GM12878 (cell line): ENCODE results near the gene RGP1. TPM values are rescaled to one million over a fixed set of nuclear protein-coding genes. Genes with fewer than 3 reads are reported as not detected.
A peak's percentile ranks its signal among the peaks of the same experiment; 100 is the strongest.

Source experiments
- ATAC-seq: fragments of 200-7000 bp; cut with Tn5 transposase; 3 replicates; pipeline ENCODE4 v1.9.1; 2020; ENCODE audit warnings: mild to moderate bottlenecking, moderate library complexity
- BruUV-seq: library from RNA; stranded (reverse); fragments of 400-500 nt; replicated peaks from 2 replicates; lab custom pipeline; 2021; lab: Mats Ljungman, UMichigan
- CTCF ChIA-PET: fragments of 300-600 bp; sonication (Branson Sonifier 250); formaldehyde crosslinking; extraction: SDS; loops from one replicate; lab custom pipeline; 2021; ENCODE audit warnings: inconsistent platforms; lab: Yijun Ruan, JAX
- POLR2A ChIA-PET: fragments of 350-600 bp; formaldehyde crosslinking; extraction: SDS; loops from one replicate; lab custom pipeline; 2021; ENCODE audit warnings: inconsistent platforms; lab: Charles Lee
- RAD21 ChIA-PET: fragments of 300-600 bp; sonication (Branson Sonifier 250); formaldehyde crosslinking; loops from one replicate; lab custom pipeline; 2023; ENCODE audit warnings: antibody characterized with exemption; ENCODE audit not compliant: unreplicated experiment; lab: Charles Lee
- SMC1A ChIA-PET: fragments of 300-600 bp; sonication (Branson Sonifier 250); formaldehyde crosslinking; loops from one replicate; lab custom pipeline; 2023; ENCODE audit not compliant: unreplicated experiment, uncharacterized antibody; lab: Charles Lee
- DNase-seq: peaks from one replicate; pipeline ENCODE4 v3.0.0-alpha.2; 2011; ENCODE audit warnings: low read depth, low spot score
- FAIRE-seq: peaks from 3 replicates; lab custom pipeline; 2011; peaks lifted over from hg19 to GRCh38; lab: Jason Lieb, UNC
- H2AFZ ChIP-seq: 2 replicates; pipeline ENCODE4 v1.6.0; 2011; ENCODE audit warnings: low read depth, low read length, control low read depth; ENCODE audit not compliant: control insufficient read depth
- H3K27ac ChIP-seq: 2 replicates; pipeline ENCODE4 v1.5.1; 2011; ENCODE audit warnings: control low read depth; ENCODE audit not compliant: control insufficient read depth, insufficient read depth
- H3K27me3 ChIP-seq, 2 experiments: replicated peaks in 1 of 2; 2 replicates each; pipeline versions ENCODE4 v1.6.0 to v1.6.1; 2011; ENCODE audit warnings: low read length in 1 of 2; ENCODE audit not compliant: control insufficient read depth in 2 of 2, insufficient read depth in 2 of 2
- H3K36me3 ChIP-seq, 2 experiments: 2 replicates each; pipeline ENCODE4 v1.5.1; 2011; ENCODE audit warnings: low read length in 1 of 2; ENCODE audit not compliant: control insufficient read depth in 2 of 2, insufficient read depth in 2 of 2
- H3K4me1 ChIP-seq: 2 replicates; pipeline ENCODE4 v1.6.1; 2011; ENCODE audit warnings: mild to moderate bottlenecking, low read length, moderate library complexity, mixed read lengths; ENCODE audit not compliant: control insufficient read depth, insufficient read depth
- H3K4me2 ChIP-seq: 2 replicates; pipeline ENCODE4 v1.6.0; 2011; ENCODE audit warnings: control low read depth; ENCODE audit not compliant: control insufficient read depth, insufficient read depth
- H3K4me3 ChIP-seq: fragments of 200-600 bp; sonication (generic); 2 replicates; pipeline ENCODE4 v1.5.1; 2016
- H3K79me2 ChIP-seq: 2 replicates; pipeline ENCODE4 v1.6.0; 2011; ENCODE audit warnings: low read length; ENCODE audit not compliant: control insufficient read depth, insufficient read depth
- H3K9ac ChIP-seq: 2 replicates; pipeline ENCODE4 v1.8.0; 2011; ENCODE audit warnings: low read length, control low read depth, mixed read lengths; ENCODE audit not compliant: control insufficient read depth, insufficient read depth
- H3K9me3 ChIP-seq: replicated peaks from 3 replicates; pipeline ENCODE4 v1.5.1; 2011; ENCODE audit warnings: mild to moderate bottlenecking, low read length; ENCODE audit not compliant: control insufficient read depth, insufficient read depth
- H4K20me1 ChIP-seq: 2 replicates; pipeline ENCODE4 v1.6.0; 2011; ENCODE audit not compliant: control insufficient read depth, insufficient read depth
- CBX3 ChIP-seq: fragments of 200-600 bp; sonication (generic); IDR thresholded peaks from 2 replicates; pipeline ENCODE4 v1.6.1; 2016; ENCODE audit warnings: low read depth, borderline replicate concordance
- PML ChIP-seq: IDR thresholded peaks from 2 replicates; pipeline ENCODE4 v1.6.1; 2012; ENCODE audit warnings: low read length, inconsistent platforms
- ZBTB4 ChIP-seq: fragments of 450-650 bp; formaldehyde crosslinking; IDR thresholded peaks from 2 replicates; pipeline ENCODE4 v1.4.0; 2022; ENCODE audit warnings: mild to moderate bottlenecking, moderate library complexity
- ZNF217 ChIP-seq: fragments of 450-650 bp; IDR thresholded peaks from 2 replicates; pipeline ENCODE4 v1.6.1; 2017; ENCODE audit warnings: antibody characterized with exemption, mild to moderate bottlenecking
- WGBS: methylation state at CpG from one replicate; pipeline ENCODE4 v1.1.6; 2016; ENCODE audit warnings: low lambda C conversion rate; ENCODE audit not compliant: insufficient replicate concordance, insufficient coverage; ENCODE audit errors: missing lambda C conversion rate; 5-methylcytosine and 5-hydroxymethylcytosine counted together
- in situ Hi-C: fragments of 300-500 bp; cut with MboI; formaldehyde crosslinking; loops from 9 replicates; pipeline ENCODE4 v1.14.3; 2018; ENCODE audit warnings: mixed read lengths
- intact Hi-C: fragments of 100-400 bp; cut with micrococcal nuclease; formaldehyde crosslinking; loops from one replicate; pipeline ENCODE4 v1.14.2; 2022; ENCODE audit not compliant: unreplicated experiment
- polyA plus RNA-seq, 11 experiments: library from polyadenylated mRNA; depleted of rRNA in 4 of 11; unstranded in 6 of 11; stranded (reverse) in 5 of 11; fragments of >200 nt; fragmentation: Nextera tagmentation in 4 of 11; fragmentation: Illumina TruSeq in 1 of 11; extraction: Ambion mirVana in 4 of 11; extraction: Trizol in 1 of 11; gene quantifications; 1 replicate in 1 of 11; 2 replicates in 10 of 11; pipeline versions ENCODE4 v1.2.1 to v1.2.3, GENCODE V29; 2011 to 2016; ENCODE audit warnings: inconsistent platforms in 2 of 11, missing spikeins in 2 of 11, low read depth in 1 of 11
- total RNA-seq, 4 experiments: library from RNA; depleted of rRNA in 3 of 4; stranded (reverse); fragments of >200 nt in 3 of 4; fragmentation: Illumina TruSeq in 1 of 4; extraction: Trizol in 1 of 4; gene quantifications; 2 replicates each; pipeline versions ENCODE4 v1.2.1 to v1.2.3, GENCODE V29; 2013 to 2021
- TF ChIP-seq, protein P1 (sequence below): fragments of 450-650 bp; IDR thresholded peaks from 2 replicates; pipeline ENCODE4 v1.6.1; 2017; ENCODE audit warnings: borderline replicate concordance
- TF ChIP-seq, protein P2 (sequence below): fragments of 450-650 bp; IDR thresholded peaks from 2 replicates; pipeline ENCODE4 v1.6.1; 2018; ENCODE audit warnings: mild to moderate bottlenecking, low read depth, moderate library complexity; ENCODE audit not compliant: partially characterized antibody
- TF ChIP-seq, protein P3 (sequence below): fragments of 450-650 bp; formaldehyde crosslinking; IDR thresholded peaks from 2 replicates; pipeline ENCODE4 v1.5.0; 2022; ENCODE audit warnings: mild to moderate bottlenecking, missing genetic modification characterization
- TF ChIP-seq, protein P4 (sequence below): fragments of 450-650 bp; IDR thresholded peaks from 2 replicates; pipeline ENCODE4 v1.6.1; 2017; ENCODE audit warnings: mild to moderate bottlenecking

Gene RGP1
- total and polyA plus RNA-seq, 10 of the 15 experiments (the other 5 are each of a cell fraction or from before 2014, with no cell fraction given): 0.44 to 14.9 (median 7.4) TPM

- FAIRE-seq: no peak
- Histone ChIP-seq H3K4me2 (peak overlapping the region; percentile 99), H3K36me3 (peaks cover 13% of the 10 kb centered on the region in 2 experiments; a peak in 3 of 4 replicates), H3K9me3 (no peaks in the 10 kb centered on the region), H3K27me3 (no peaks in the 10 kb centered on the region), H4K20me1 (no peaks in the 10 kb centered on the region), H3K4me3 (peak overlapping the region; percentile 93), H3K79me2 (peaks cover 76% of the 10 kb centered on the region), H3K27ac (peak overlapping the region; percentile 92), H2AFZ (no peak overlapping the region), H3K9ac (peak overlapping the region; percentile 90), H3K4me1 (peaks cover 23% of the 10 kb centered on the region)
- ChIA-PET POLR2A (interaction anchor here (1.1 to 8.1 kb wide), 9 partner anchors 18 to 124 kb away, joined by 3 to 163 read pairs (median 14); partner anchors contain the start of genes ARHGEF39, CCDC107, GBA2 and HINT2), RAD21 (interaction anchor here (1.0 to 8.6 kb wide), 10 partner anchors 19 to 615 kb away, joined by 3 to 133 read pairs (median 26); partner anchors contain the start of genes ARHGEF39, CCDC107, CD72 and GBA2), CTCF (interaction anchor here (1.1 to 9.5 kb wide), 15 partner anchors 17 to 153 kb away, joined by 3 to 183 read pairs (median 20); partner anchors contain the start of genes ARHGEF39, CCDC107, GBA2 and HINT2), SMC1A (interaction anchor here (0.6 to 8.0 kb wide), 13 partner anchors 15 to 153 kb away, joined by 3 to 145 read pairs (median 10); partner anchors contain the start of genes ARHGEF39, CCDC107, GBA2 and HINT2)
- ATAC-seq: no peak
- BruUV-seq: no TSS peak
- intact Hi-C loops (loop anchor here (1.0 to 10.0 kb wide), 3 partner anchors 33 to 654 kb away; partner anchors contain the start of genes CCDC107, FANCG, RMRP and VCP), in situ Hi-C loops (loop anchor here (5.0 kb wide), 1 partner anchor 122 kb away; the partner anchor contains the start of gene TESK1)
- TF ChIP-seq CBX3 (no peak), ZNF217 (no peak), ZBTB4 (CRISPR knock-in tag) (no peak), PML (no peak)
- TF ChIP-seq, protein P1, sequence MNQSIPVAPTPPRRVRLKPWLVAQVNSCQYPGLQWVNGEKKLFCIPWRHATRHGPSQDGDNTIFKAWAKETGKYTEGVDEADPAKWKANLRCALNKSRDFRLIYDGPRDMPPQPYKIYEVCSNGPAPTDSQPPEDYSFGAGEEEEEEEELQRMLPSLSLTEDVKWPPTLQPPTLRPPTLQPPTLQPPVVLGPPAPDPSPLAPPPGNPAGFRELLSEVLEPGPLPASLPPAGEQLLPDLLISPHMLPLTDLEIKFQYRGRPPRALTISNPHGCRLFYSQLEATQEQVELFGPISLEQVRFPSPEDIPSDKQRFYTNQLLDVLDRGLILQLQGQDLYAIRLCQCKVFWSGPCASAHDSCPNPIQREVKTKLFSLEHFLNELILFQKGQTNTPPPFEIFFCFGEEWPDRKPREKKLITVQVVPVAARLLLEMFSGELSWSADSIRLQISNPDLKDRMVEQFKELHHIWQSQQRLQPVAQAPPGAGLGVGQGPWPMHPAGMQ: no peak
- TF ChIP-seq, protein P2, sequence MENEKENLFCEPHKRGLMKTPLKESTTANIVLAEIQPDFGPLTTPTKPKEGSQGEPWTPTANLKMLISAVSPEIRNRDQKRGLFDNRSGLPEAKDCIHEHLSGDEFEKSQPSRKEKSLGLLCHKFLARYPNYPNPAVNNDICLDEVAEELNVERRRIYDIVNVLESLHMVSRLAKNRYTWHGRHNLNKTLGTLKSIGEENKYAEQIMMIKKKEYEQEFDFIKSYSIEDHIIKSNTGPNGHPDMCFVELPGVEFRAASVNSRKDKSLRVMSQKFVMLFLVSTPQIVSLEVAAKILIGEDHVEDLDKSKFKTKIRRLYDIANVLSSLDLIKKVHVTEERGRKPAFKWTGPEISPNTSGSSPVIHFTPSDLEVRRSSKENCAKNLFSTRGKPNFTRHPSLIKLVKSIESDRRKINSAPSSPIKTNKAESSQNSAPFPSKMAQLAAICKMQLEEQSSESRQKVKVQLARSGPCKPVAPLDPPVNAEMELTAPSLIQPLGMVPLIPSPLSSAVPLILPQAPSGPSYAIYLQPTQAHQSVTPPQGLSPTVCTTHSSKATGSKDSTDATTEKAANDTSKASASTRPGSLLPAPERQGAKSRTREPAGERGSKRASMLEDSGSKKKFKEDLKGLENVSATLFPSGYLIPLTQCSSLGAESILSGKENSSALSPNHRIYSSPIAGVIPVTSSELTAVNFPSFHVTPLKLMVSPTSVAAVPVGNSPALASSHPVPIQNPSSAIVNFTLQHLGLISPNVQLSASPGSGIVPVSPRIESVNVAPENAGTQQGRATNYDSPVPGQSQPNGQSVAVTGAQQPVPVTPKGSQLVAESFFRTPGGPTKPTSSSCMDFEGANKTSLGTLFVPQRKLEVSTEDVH: no peak
- TF ChIP-seq, protein P3, sequence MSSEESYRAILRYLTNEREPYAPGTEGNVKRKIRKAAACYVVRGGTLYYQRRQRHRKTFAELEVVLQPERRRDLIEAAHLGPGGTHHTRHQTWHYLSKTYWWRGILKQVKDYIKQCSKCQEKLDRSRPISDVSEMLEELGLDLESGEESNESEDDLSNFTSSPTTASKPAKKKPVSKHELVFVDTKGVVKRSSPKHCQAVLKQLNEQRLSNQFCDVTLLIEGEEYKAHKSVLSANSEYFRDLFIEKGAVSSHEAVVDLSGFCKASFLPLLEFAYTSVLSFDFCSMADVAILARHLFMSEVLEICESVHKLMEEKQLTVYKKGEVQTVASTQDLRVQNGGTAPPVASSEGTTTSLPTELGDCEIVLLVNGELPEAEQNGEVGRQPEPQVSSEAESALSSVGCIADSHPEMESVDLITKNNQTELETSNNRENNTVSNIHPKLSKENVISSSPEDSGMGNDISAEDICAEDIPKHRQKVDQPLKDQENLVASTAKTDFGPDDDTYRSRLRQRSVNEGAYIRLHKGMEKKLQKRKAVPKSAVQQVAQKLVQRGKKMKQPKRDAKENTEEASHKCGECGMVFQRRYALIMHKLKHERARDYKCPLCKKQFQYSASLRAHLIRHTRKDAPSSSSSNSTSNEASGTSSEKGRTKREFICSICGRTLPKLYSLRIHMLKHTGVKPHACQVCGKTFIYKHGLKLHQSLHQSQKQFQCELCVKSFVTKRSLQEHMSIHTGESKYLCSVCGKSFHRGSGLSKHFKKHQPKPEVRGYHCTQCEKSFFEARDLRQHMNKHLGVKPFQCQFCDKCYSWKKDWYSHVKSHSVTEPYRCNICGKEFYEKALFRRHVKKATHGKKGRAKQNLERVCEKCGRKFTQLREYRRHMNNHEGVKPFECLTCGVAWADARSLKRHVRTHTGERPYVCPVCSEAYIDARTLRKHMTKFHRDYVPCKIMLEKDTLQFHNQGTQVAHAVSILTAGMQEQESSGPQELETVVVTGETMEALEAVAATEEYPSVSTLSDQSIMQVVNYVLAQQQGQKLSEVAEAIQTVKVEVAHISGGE (CRISPR knock-in tag): no peak
- TF ChIP-seq, protein P4, sequence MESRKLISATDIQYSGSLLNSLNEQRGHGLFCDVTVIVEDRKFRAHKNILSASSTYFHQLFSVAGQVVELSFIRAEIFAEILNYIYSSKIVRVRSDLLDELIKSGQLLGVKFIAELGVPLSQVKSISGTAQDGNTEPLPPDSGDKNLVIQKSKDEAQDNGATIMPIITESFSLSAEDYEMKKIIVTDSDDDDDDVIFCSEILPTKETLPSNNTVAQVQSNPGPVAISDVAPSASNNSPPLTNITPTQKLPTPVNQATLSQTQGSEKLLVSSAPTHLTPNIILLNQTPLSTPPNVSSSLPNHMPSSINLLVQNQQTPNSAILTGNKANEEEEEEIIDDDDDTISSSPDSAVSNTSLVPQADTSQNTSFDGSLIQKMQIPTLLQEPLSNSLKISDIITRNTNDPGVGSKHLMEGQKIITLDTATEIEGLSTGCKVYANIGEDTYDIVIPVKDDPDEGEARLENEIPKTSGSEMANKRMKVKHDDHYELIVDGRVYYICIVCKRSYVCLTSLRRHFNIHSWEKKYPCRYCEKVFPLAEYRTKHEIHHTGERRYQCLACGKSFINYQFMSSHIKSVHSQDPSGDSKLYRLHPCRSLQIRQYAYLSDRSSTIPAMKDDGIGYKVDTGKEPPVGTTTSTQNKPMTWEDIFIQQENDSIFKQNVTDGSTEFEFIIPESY: no peak
- no peak for DNase-seq
- WGBS: 0% methylated on average over 3 of the region's 3 CpGs
Measured at GRCh38 chr9:35729101-35729500, 20.0 kb upstream of the RGP1 start.
